ENCODE measurements around the gene THBS1.

Gene THBS1

DNA sequence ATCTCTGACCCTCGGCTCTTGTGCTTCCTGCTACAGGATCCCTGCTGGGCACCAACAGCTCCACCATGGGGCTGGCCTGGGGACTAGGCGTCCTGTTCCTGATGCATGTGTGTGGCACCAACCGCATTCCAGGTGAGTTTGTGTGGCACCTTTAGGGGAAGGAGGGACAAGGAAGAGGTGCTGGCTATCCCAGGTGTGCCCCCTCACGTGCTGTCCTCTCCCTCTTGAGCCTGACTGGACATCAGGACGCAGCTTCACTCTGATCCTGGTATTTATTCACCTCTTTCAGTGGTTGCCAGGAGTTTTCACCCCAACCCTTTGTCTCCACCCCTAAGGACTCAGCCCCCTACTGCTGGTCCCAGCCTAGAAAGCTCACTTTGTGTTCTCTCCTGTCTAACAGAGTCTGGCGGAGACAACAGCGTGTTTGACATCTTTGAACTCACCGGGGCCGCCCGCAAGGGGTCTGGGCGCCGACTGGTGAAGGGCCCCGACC is 960 bp downstream of the THBS1 start:
- no peak for ATAC-seq
- Mint-ChIP-seq H3K4me1 (peaks cover 13% of the 10 kb centered on the region), H3K27me3 (peaks cover 51% of the 10 kb centered on the region), H3K4me3 (peak overlapping the region; percentile 54), H3K27ac (no peak overlapping the region), H3K36me3 (ENCODE audit: low read depth) (no peaks in the 10 kb centered on the region), H3K9me3 (no peaks in the 10 kb centered on the region)
- no peak for DNase-seq

DNA sequence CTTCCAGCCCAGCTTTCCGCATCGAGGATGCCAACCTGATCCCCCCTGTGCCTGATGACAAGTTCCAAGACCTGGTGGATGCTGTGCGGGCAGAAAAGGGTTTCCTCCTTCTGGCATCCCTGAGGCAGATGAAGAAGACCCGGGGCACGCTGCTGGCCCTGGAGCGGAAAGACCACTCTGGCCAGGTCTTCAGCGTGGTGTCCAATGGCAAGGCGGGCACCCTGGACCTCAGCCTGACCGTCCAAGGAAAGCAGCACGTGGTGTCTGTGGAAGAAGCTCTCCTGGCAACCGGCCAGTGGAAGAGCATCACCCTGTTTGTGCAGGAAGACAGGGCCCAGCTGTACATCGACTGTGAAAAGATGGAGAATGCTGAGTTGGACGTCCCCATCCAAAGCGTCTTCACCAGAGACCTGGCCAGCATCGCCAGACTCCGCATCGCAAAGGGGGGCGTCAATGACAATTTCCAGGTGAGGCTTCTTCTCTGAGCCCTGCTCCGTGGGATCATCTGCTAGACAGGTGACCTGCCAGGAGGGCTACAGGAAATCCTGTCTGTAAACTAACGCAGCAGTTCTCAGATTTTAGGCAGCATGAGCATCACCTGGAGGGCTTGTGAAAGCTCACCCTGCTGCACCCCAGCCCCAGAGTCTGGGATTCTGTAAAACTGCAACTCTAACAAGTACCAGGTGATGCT is 1.6 kb downstream of the THBS1 start:
- Mint-ChIP-seq H3K4me1 (peaks cover 13% of the 10 kb centered on the region), H3K9me3 (no peaks in the 10 kb centered on the region), H3K27me3 (peaks cover 46% of the 10 kb centered on the region), H3K4me3 (no peak overlapping the region), H3K36me3 (ENCODE audit: low read depth) (no peaks in the 10 kb centered on the region), H3K27ac (no peak overlapping the region)
- DNase-seq (no peak), ATAC-seq (no peak)

DNA sequence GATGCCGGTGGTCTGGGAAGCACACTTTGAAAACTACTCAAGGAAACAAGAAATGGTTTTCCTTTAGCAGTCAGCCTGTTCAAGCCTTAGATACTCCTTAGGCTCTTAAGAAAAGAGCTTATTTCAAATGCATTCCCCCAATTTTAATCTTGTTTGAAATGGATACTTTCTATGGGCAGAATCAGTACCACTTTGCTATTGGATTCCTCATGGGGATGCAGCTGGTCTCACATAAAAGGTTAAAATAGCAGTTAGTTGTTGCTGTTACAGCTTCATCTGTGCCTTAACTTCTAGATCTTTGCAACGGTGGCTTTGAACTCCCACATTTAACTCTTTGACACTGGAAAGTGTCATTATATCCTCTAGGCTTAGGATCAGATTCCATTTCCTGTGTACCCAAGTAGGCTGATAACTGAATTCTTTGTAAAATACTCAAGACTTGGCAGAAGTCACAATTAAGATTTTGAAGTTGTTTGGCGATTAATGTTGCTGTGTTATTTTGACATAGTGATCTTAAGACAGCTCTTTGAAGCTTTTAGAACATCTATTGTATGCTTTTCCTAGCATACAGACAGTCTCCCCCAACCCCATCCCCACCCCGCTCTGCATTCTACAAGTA is 2.2 kb downstream of the THBS1 start:
- no peaks in the 10 kb centered on the region for H3K9me3 Mint-ChIP-seq

DNA sequence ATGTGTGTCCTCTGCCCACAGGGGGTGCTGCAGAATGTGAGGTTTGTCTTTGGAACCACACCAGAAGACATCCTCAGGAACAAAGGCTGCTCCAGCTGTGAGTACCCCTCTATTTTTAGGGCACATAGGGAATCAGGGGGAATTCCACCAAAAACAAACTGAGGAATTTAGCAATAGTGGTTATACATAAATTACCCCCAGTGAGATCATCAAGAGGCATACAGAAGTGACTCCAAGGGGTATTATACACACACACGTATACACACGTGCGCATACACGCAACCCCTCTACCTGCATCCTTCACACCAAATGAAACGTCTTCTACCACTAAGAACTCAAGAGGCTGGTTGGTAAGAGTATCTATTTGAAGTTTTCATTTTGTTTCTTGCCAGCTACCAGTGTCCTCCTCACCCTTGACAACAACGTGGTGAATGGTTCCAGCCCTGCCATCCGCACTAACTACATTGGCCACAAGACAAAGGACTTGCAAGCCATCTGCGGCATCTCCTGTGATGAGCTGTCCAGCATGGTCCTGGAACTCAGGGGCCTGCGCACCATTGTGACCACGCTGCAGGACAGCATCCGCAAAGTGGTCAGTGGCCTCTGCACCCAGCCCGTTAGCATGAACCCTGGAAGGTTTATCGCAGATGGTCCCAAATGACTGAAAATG is 2.9 kb downstream of the THBS1 start:
- no peak overlapping the region for H3K4me3 Mint-ChIP-seq
- peak; percentile 39 for DNase-seq
- no peak for ATAC-seq
- H3K4me1 Mint-ChIP-seq: peaks cover 13% of the 10 kb centered on the region
- H3K36me3 Mint-ChIP-seq (ENCODE audit: low read depth): no peaks in the 10 kb centered on the region
- H3K9me3 Mint-ChIP-seq: no peaks in the 10 kb centered on the region
- H3K27ac Mint-ChIP-seq: no peak overlapping the region
- peaks cover 37% of the 10 kb centered on the region for H3K27me3 Mint-ChIP-seq

More for the DNA sequence above, 2.2 kb downstream of the THBS1 start:
- H3K36me3 Mint-ChIP-seq (ENCODE audit: low read depth): no peaks in the 10 kb centered on the region
- peaks cover 42% of the 10 kb centered on the region for H3K27me3 Mint-ChIP-seq
- no peak overlapping the region for H3K27ac Mint-ChIP-seq
- DNase-seq (no peak), ATAC-seq (no peak)
- peaks cover 13% of the 10 kb centered on the region for H3K4me1 Mint-ChIP-seq
- no peak overlapping the region for H3K4me3 Mint-ChIP-seq

DNA sequence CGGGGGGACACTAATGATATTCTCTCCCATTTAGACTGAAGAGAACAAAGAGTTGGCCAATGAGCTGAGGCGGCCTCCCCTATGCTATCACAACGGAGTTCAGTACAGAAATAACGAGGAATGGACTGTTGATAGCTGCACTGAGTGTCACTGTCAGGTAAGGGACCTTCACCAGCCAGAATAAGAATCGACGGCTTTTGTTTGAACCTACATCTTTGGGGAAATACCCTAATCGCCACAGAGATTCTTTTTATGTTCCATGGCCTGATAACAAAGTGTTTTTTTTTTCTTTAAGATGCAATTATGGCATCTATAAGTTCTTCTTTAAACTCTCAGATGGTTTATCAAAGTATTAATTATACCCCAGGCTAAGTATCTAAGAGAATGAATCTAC is 3.4 kb downstream of the THBS1 start:
- no peak for ATAC-seq
- Mint-ChIP-seq H3K36me3 (ENCODE audit: low read depth) (no peaks in the 10 kb centered on the region), H3K27ac (no peak overlapping the region), H3K4me1 (peaks cover 13% of the 10 kb centered on the region), H3K9me3 (no peaks in the 10 kb centered on the region), H3K4me3 (no peak overlapping the region), H3K27me3 (peaks cover 32% of the 10 kb centered on the region)
- no peak for DNase-seq

DNA sequence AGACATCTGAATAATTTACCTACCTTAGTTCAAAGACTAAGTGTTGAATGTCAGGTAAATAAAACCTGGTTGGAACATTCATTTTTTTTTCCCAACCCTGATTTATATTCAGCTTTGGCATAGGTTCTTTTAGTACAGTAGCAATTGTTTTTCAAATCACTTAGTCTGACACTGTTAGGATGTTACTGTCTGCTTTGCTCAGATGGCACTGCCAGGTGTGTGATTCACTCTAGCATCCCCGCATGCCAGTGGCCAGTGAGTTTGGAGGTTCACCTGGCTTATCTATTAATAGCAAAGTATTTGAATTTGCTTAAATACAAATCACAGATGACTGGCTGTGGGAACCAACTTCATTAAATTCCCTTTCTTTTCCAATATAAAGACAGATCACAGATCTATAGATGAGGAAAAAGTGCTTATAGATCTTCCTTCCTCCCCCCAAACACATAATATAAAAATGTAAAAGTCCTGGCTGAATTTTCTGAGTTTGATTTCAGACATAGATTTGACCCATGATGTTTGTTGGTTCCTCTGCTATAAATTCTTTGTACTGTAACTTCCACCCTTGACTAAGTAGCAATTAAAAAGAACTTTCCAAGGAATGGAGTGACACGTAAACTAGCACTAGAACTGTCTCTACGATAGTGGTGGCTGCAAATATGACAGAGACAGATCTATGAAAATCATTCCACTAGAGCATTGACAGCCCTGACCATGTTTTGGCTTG is 3.9 kb downstream of the THBS1 start:
- Mint-ChIP-seq H3K27ac (no peak overlapping the region), H3K27me3 (peaks cover 26% of the 10 kb centered on the region), H3K9me3 (no peaks in the 10 kb centered on the region), H3K36me3 (ENCODE audit: low read depth) (no peaks in the 10 kb centered on the region), H3K4me3 (no peak overlapping the region), H3K4me1 (peaks cover 9% of the 10 kb centered on the region)
- DNase-seq (no peak), ATAC-seq (no peak)

DNA sequence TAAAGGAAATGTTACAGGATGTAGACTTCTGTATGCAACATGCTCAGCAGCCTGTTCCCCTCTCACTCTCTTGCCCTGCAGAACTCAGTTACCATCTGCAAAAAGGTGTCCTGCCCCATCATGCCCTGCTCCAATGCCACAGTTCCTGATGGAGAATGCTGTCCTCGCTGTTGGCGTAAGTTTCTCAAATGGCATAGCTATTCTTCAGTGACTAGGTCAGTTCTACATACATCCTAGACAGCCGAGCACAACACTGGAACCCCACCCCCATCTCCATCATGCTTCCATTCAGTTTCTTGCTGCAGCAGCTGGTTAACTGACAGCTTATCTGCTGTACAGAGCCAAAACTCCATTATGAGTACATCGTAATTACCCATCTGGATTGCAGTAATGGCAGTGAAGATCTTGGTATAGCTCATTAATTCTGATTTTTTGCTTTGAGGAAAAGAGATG is 4.5 kb downstream of the THBS1 start:
- Mint-ChIP-seq H3K4me3 (no peak overlapping the region), H3K9me3 (no peaks in the 10 kb centered on the region), H3K4me1 (peaks cover 6% of the 10 kb centered on the region), H3K27ac (no peak overlapping the region), H3K36me3 (ENCODE audit: low read depth) (no peaks in the 10 kb centered on the region), H3K27me3 (peaks cover 23% of the 10 kb centered on the region)
- no peak for DNase-seq
- ATAC-seq: no peak

DNA sequence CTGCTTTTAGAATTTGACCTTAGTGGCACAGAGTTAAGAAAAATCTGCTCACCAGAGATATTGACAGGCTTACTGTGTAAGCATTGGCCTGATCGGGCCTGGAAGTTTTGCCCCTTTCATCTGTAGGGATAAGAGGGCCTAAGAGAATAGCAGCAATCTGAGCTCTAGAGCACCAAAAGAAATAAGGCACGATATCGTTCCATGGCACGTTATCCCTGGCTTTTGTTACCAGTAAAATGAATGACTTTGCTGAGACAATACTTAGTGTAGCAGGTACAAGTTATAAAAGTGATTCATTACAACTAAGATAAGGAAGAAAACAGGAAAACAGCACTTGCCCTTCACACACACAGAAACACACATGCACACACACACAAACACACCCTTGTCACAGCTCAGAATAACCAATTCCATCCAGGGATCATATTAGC is 5.0 kb downstream of the THBS1 start:
- Mint-ChIP-seq H3K4me1 (peaks cover 6% of the 10 kb centered on the region), H3K27me3 (peaks cover 21% of the 10 kb centered on the region), H3K36me3 (ENCODE audit: low read depth) (no peaks in the 10 kb centered on the region), H3K27ac (no peak overlapping the region), H3K9me3 (no peaks in the 10 kb centered on the region), H3K4me3 (no peak overlapping the region)
- ATAC-seq: no peak
- no peak for DNase-seq

DNA sequence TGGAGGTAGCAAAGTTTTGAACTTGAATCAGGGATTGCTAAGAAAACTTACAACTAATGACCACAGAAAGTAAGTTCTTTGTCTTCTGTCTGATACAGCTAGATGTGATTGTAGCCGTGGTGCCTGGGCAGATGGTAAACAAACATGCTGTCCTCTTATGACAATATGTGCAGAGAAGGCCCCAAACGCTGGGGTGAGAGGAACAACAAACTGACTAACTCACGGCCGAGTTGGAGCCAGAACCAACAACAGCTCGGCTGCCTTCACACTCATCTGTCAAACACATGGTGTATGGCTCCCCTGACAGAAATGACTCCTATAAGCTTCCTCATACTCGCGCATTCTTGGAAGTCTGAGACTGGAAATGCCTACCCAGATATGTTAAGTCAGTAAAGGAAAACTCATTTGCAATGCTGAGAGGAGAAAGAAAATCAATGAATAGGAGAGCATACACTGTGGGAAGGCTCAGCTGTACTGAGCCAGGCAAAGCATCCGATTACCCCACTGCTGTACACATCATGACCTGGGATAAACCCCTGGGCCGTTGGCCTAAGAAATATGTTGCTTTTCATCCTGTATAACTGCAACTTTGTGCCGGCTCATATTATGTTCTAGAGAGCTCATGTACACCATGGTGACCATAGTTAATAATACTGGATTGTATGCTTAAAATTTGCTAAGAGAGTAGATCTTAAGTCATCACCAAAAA is 5.7 kb downstream of the THBS1 start:
- ATAC-seq (no peak), DNase-seq (no peak)
- Mint-ChIP-seq H3K36me3 (ENCODE audit: low read depth) (no peaks in the 10 kb centered on the region), H3K9me3 (no peaks in the 10 kb centered on the region), H3K4me3 (no peak overlapping the region), H3K4me1 (peaks cover 2% of the 10 kb centered on the region), H3K27ac (no peak overlapping the region), H3K27me3 (peaks cover 16% of the 10 kb centered on the region)

DNA sequence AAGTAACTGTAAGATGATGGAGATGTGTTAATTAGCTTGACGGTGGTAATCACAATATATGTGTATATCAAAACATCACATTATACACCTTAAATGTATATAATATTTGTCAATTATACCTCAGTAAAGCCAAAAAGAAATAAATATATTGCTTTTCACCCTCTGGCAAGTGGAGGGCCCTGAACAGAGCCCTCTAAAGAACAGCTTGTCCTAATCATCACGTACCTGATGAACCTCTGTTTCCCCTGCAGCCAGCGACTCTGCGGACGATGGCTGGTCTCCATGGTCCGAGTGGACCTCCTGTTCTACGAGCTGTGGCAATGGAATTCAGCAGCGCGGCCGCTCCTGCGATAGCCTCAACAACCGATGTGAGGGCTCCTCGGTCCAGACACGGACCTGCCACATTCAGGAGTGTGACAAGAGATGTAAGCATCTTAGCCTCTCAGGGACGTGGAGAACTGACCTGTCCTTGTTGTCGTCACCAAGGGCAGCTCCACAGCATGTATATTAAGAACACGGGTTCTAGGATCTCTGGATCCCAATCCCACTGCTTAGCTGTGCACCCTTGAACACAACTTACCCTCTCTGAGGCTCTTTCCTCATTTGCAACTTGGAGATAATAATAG is 6.3 kb downstream of the THBS1 start:
- Mint-ChIP-seq H3K4me3 (no peak overlapping the region), H3K27me3 (peaks cover 10% of the 10 kb centered on the region), H3K9me3 (no peaks in the 10 kb centered on the region), H3K36me3 (ENCODE audit: low read depth) (no peaks in the 10 kb centered on the region), H3K4me1 (no peaks in the 10 kb centered on the region), H3K27ac (no peak overlapping the region)
- no peak for ATAC-seq
- DNase-seq: no peak

DNA sequence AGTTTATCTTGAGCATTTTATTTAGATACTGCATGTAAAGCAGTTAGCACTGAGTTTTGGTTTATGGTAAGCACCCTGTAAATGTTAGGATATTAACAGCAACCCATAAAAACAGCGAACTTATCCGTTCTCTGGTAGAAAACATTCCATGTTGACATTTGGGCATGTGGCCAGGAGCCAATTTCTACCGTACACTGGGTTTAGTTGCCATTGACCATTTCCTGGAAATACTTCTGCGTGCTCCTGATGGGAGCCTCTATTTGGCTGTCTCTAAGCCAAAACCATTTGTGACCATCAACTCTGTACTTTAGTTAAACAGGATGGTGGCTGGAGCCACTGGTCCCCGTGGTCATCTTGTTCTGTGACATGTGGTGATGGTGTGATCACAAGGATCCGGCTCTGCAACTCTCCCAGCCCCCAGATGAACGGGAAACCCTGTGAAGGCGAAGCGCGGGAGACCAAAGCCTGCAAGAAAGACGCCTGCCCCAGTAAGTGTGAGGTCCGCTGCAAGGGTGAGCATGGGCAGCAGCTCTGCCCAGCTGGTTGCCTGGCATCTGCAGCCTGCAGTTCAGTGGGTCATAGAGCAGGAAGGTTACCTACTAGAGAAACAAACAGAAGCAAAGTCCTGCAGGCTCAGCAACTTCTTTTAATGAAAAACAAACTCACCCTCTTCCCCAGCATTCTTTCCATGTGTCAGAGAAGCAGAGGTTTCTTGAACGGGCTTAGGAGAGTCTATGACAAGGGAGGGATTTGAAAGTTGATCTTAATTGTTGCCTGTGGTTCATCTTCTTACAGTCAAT is 7.1 kb downstream of the THBS1 start:
- no peaks in the 10 kb centered on the region for H3K9me3 Mint-ChIP-seq
- no peak overlapping the region for H3K4me3 Mint-ChIP-seq
- no peaks in the 10 kb centered on the region for H3K36me3 Mint-ChIP-seq (ENCODE audit: low read depth)

DNA sequence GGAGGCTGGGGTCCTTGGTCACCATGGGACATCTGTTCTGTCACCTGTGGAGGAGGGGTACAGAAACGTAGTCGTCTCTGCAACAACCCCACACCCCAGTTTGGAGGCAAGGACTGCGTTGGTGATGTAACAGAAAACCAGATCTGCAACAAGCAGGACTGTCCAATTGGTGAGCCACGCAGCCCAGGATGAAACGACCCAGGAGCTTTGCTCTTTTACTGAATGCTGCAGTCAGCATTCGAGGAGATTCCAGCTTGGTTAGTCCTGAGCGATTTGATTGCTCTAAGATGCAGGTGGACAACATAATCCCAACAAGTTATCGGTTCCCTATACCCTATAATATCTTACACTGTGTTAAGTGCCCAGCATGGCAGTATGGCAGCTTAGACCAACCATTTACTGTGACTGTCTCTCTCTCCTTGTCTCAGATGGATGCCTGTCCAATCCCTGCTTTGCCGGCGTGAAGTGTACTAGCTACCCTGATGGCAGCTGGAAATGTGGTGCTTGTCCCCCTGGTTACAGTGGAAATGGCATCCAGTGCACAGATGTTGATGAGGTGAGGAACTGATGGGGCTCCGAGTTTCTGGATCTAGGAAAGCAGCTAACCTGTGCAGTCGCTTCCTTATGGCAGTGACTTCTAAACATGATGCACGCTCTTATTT is 7.8 kb downstream of the THBS1 start:
- peaks cover under 1% of the 10 kb centered on the region for H3K4me1 Mint-ChIP-seq
- peaks cover 2% of the 10 kb centered on the region for H3K27me3 Mint-ChIP-seq
- no peak for ATAC-seq
- H3K27ac Mint-ChIP-seq: no peak overlapping the region
- H3K9me3 Mint-ChIP-seq: no peaks in the 10 kb centered on the region
- no peak overlapping the region for H3K4me3 Mint-ChIP-seq
- H3K36me3 Mint-ChIP-seq (ENCODE audit: low read depth): no peaks in the 10 kb centered on the region
- DNase-seq: no peak

More for the DNA sequence above, 7.1 kb downstream of the THBS1 start:
- peaks cover 6% of the 10 kb centered on the region for H3K27me3 Mint-ChIP-seq
- H3K4me1 Mint-ChIP-seq: no peaks in the 10 kb centered on the region
- no peak for DNase-seq
- ATAC-seq: no peak
- H3K27ac Mint-ChIP-seq: no peak overlapping the region

Measured in activated naive CD8-positive, alpha-beta T cell treated with anti-CD3 and anti-CD28 coated beads, Interleukin-2, amount 50 U/mL, for 24 hours (primary cell).